ENCODE measurements around the gene NGEF.

The NGEF gene

GRCh38 chr2:232941400-232941799, 71.7 kb downstream of the NGEF start:
- in situ Hi-C loops (cut with HindIII; ENCODE audit: low sequenced_read_pairs), result no loop called here

- in situ Hi-C loops (cut with HindIII; ENCODE audit: low sequenced_read_pairs), result no loop called here
Observed at GRCh38 chr2:232940724-232941123, 72.3 kb downstream of the NGEF start.

- in situ Hi-C loops (cut with HindIII; ENCODE audit: low sequenced_read_pairs), result no loop called here
Observed at GRCh38 chr2:232937278-232937906, 75.7 kb downstream of the NGEF start.

- in situ Hi-C loops (cut with HindIII; ENCODE audit: low sequenced_read_pairs), result no loop called here
Observed at GRCh38 chr2:232931636-232932035, 81.4 kb downstream of the NGEF start.

- in situ Hi-C loops (cut with HindIII; ENCODE audit: low sequenced_read_pairs), result no loop called here
Observed at GRCh38 chr2:232930059-232930400, 83.0 kb downstream of the NGEF start.

GRCh38 chr2:232929303-232930058, 83.6 kb downstream of the NGEF start:
- in situ Hi-C loops (cut with HindIII; ENCODE audit: low sequenced_read_pairs), result no loop called here

GRCh38 chr2:232928551-232929302, 84.3 kb downstream of the NGEF start:
- in situ Hi-C loops (cut with HindIII; ENCODE audit: low sequenced_read_pairs), result no loop called here

GRCh38 chr2:232927793-232928550, 85.1 kb downstream of the NGEF start:
- in situ Hi-C loops (cut with HindIII; ENCODE audit: low sequenced_read_pairs), result no loop called here

GRCh38 chr2:232927032-232927792, 85.8 kb downstream of the NGEF start:
- in situ Hi-C loops (cut with HindIII; ENCODE audit: low sequenced_read_pairs), result no loop called here

- in situ Hi-C loops (cut with HindIII; ENCODE audit: low sequenced_read_pairs), result no loop called here
Observed at GRCh38 chr2:232926431-232926939, 86.6 kb downstream of the NGEF start.

- in situ Hi-C loops (cut with HindIII; ENCODE audit: low sequenced_read_pairs), result no loop called here
Observed at GRCh38 chr2:232925821-232926156, 87.3 kb downstream of the NGEF start.

- in situ Hi-C loops (cut with HindIII; ENCODE audit: low sequenced_read_pairs), result no loop called here
Observed at GRCh38 chr2:232925153-232925820, 87.8 kb downstream of the NGEF start.

GRCh38 chr2:232924433-232924832, 88.6 kb downstream of the NGEF start:
- in situ Hi-C loops (cut with HindIII; ENCODE audit: low sequenced_read_pairs), result no loop called here

- in situ Hi-C loops (cut with HindIII; ENCODE audit: low sequenced_read_pairs), result no loop called here
Observed at GRCh38 chr2:232920760-232921159, 92.3 kb downstream of the NGEF start.

- in situ Hi-C loops (cut with HindIII; ENCODE audit: low sequenced_read_pairs), result no loop called here
Observed at GRCh38 chr2:232920055-232920454, 93.0 kb downstream of the NGEF start.

GRCh38 chr2:232919141-232919540, 93.9 kb downstream of the NGEF start:
- in situ Hi-C loops (cut with HindIII; ENCODE audit: low sequenced_read_pairs), result no loop called here

- in situ Hi-C loops (cut with HindIII; ENCODE audit: low sequenced_read_pairs), result no loop called here
Observed at GRCh38 chr2:232913903-232914302, 99.2 kb downstream of the NGEF start.

- in situ Hi-C loops (cut with HindIII; ENCODE audit: low sequenced_read_pairs), result no loop called here
Observed at GRCh38 chr2:232911712-232912277, 101.3 kb downstream of the NGEF start.

- in situ Hi-C loops (cut with HindIII; ENCODE audit: low sequenced_read_pairs), result no loop called here
Observed at GRCh38 chr2:232910376-232910775, 102.7 kb downstream of the NGEF start.

- in situ Hi-C loops (cut with HindIII; ENCODE audit: low sequenced_read_pairs), result no loop called here
Observed at GRCh38 chr2:232908695-232909094, 104.4 kb downstream of the NGEF start.

All from DLD1 (cell line).